CD4-positive, alpha-beta T cell treated with Interleukin-1 beta for 1 hour (primary cell): Measurements from ENCODE around the gene DPH2.

Experiments used
- DNase-seq, 2 donors: peaks; one replicate each; pipeline ENCODE4 v3.0.0-alpha.2; 2020 to 2022

DPH2 gene

GRCh38 chr1:44008259-44008658, 38.4 kb downstream of the DPH2 start:
- no peak for DNase-seq

GRCh38 chr1:44010935-44011471, 41.2 kb downstream of the DPH2 start:
- DNase-seq, result no peak

- DNase-seq, result no peak
Measured at GRCh38 chr1:44012404-44012803, 42.6 kb downstream of the DPH2 start.

GRCh38 chr1:44012941-44013609, 43.3 kb downstream of the DPH2 start:
- no peak for DNase-seq

DNA sequence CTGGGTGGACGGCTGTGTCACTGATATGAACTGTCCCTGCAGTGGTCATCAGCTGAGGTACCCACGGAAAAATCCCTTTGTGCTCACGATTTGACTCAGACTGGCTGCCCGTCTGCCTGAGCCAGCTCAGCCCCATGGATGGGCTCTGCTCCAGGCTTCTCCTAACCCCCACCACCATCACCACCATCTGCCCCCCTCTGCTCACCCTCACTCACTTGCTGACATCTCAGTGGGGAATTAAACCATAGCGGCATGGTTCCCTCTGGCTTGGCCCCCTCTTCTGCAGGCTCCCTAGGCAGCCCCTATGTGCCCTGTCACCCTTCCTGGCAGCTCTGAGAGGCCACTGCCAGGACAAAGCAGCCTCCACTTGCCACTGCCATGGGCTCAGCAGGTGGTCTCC, 44.1 kb downstream of the DPH2 start:
- no peak for DNase-seq

GRCh38 chr1:44014365-44015104, 44.7 kb downstream of the DPH2 start:
- no peak for DNase-seq

DNA sequence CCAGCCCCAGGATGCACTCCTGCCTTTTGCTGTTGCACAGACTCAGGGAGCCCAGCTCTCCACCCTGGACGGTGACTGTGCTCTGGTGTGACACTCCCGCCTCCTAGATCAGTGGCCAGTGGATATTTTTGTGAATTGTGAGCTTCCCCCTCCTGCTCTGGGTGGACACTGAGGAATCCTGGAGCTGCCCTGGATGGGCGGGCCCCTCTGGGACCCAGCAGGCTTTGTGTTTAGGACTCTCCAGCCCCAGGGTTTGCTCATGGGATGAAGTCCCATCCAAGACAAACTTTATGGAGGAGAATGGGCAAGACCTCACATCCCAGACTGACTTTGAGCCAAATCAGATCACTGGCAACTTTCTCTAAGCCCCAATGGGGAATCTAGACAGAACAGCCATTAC, 45.4 kb downstream of the DPH2 start:
- no peak for DNase-seq

- DNase-seq, result no peak
Measured at GRCh38 chr1:44016041-44016889, 46.5 kb downstream of the DPH2 start.

DNA sequence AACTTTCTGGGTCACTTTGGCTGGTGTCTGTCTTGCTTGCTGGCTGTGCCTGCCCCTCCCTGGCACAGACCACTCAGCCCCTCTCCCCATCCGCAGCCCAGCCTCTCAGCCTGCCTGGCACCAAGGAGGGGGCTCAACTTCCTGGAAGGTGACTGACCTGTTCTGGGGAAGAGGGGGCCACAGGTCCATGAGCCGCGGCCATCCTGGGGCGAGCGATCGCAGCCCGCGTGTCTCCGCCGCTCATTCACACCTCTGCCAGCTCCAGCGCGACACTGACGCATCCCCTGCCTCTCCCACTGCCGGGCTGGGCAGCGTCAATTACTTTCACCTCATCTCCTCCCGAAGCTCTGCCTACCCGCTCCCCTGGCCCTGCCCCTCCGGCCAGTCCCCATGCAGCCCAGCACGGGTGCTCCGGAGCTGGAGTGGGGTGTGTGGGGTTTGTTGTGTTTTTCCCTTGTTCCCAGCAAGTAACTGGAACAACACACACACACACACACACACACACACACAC, 47.1 kb downstream of the DPH2 start:
- DNase-seq, result no peak

- no peak for DNase-seq
Measured at GRCh38 chr1:44019466-44019948, 49.7 kb downstream of the DPH2 start.

DNA sequence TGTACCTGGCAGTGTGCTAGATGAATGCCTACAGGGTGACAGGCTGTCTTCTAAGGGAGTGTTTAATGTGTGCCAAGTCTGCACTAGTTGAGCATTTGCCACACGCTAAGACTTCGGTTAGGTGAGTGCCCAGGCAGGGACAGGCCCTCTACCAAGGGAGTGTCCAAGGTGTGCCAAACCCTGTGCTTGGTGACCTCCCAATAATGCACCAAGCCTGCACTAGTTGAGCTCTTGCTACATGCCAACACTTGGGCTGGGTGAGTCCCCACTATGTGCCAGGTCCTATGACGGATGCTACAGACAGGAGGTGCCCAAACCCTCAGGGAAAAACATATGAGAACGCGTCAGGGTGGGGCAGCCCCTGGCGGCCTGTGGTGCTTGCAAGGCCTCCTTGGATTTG, 50.7 kb downstream of the DPH2 start:
- no peak for DNase-seq

DNA sequence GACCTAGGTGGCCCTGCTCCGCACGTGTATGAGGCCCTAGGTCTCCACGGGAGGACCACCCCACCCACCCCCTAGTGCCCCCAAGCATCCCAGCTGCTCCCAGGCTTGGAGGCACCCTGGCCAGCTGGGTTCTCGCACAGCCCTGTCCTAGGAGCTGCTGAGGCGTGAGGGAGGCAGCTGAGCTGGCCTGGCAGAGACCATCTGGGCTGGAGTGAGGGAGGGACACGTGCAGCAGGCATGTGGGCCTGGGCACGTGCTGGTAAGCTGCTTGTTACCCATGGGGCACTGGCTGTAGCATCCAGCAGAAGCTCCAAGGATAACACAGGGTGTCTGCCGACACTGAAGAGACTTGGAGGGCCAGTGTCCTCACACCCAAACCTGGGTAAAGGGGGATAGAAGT, 51.3 kb downstream of the DPH2 start:
- no peak for DNase-seq

DNA sequence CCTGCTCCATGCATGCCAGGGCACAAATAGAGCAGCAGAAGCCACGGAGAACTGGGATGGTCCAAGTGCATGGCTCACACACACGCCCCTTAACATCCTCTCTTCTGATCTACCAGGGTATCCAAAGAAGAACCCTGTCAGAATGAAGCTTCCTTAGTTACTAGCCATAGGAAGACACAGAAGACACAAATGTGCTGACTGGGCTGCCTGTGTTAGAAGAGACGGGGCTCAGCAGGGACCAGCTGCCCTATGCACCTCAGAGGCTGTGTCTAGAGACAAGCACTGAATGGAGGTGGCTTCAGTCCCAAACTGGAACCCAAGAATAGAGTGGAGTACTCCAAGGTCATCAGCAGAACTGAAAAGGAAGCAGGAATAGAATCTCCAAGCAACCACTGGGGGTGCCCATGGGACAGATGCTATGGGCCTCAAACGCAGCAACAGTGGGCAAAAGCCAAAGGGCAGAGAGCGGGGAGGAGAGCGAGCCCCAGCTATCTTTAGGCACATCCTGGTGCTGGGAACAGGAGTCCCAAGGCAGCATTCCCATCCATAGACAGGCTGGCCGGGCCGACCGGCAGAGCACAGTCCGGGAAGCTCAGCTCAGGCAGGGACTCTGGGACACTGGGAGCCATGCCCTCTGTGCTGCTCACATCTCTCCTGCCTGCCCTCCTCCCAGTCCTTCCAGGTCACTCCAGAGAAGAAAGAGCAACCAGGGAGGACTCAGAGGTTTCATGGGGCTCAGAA, 51.9 kb downstream of the DPH2 start:
- DNase-seq, result no peak
